Cerebellar nuclear complex (tissue), 1 donor: Measurements from ENCODE around the gene CEP250.
"Not testable (repeated sequence)": the region's sequence is repeated elsewhere in the genome, so short reads cannot be mapped to it uniquely, and the experiment has no call there.

Experiments used
- DNase-seq, 2 experiments: peaks; one replicate each; lab custom pipeline; 2025; lab: John Stamatoyannopoulos, UW

Gene CEP250

GRCh38 chr20:35491823-35492222, 36.4 kb downstream of the CEP250 start:
- DNase-seq: no peak

- DNase-seq: no peak
These were observed 37.0 kb downstream of the CEP250 start for GRCh38 chr20:35492352-35492751.

GRCh38 chr20:35496481-35496880, 41.1 kb downstream of the CEP250 start:
- no peak for DNase-seq

GRCh38 chr20:35497320-35497719, 41.9 kb downstream of the CEP250 start:
- no peak for DNase-seq

GRCh38 chr20:35497780-35498189, 42.4 kb downstream of the CEP250 start:
- no peak for DNase-seq

GRCh38 chr20:35499271-35499670, 43.9 kb downstream of the CEP250 start:
- DNase-seq: no peak

GRCh38 chr20:35502352-35502751, 47.0 kb downstream of the CEP250 start:
- DNase-seq: no peak

GRCh38 chr20:35503281-35503680, 47.9 kb downstream of the CEP250 start:
- DNase-seq: no peak

- DNase-seq: peak; percentile 39 to 57
These were observed 48.6 kb downstream of the CEP250 start for GRCh38 chr20:35503841-35504561.

- DNase-seq: peak in 1 of 2 experiments; percentile 1
These were observed 49.4 kb downstream of the CEP250 start for GRCh38 chr20:35504751-35505150.

- no peak for DNase-seq
These were observed 50.8 kb downstream of the CEP250 start for GRCh38 chr20:35506179-35506578.

- no peak for DNase-seq
These were observed 51.7 kb downstream of the CEP250 start for GRCh38 chr20:35506872-35507638.

- DNase-seq: no peak
These were observed 53.3 kb downstream of the CEP250 start for GRCh38 chr20:35508493-35509218.

- no peak for DNase-seq
These were observed 55.7 kb downstream of the CEP250 start for GRCh38 chr20:35510951-35511735.

GRCh38 chr20:35511814-35512420, 56.5 kb downstream of the CEP250 start:
- no peak for DNase-seq

GRCh38 chr20:35514371-35514932, 59.1 kb downstream of the CEP250 start:
- no peak for DNase-seq

- no peak for DNase-seq
These were observed 59.9 kb downstream of the CEP250 start for GRCh38 chr20:35515341-35515740.

GRCh38 chr20:35515949-35516645, 60.7 kb downstream of the CEP250 start:
- no peak for DNase-seq

GRCh38 chr20:35517125-35517524, 61.7 kb downstream of the CEP250 start:
- no peak for DNase-seq

- not testable (repeated sequence) for DNase-seq
These were observed 62.4 kb downstream of the CEP250 start for GRCh38 chr20:35517767-35518166.
